GM21717 (cell line): ENCODE data around the gene AAK1.
"Not testable (repeated sequence)": the region's sequence is repeated elsewhere in the genome, so short reads cannot be mapped to it uniquely, and the experiment has no call there.

ENCODE experiments used
- ATAC-seq: cut with Tn5 transposase; IDR thresholded peaks from one replicate; pipeline ENCODE4 v1.9.1; 2021; ENCODE audit warnings: mild to moderate bottlenecking, moderate library complexity; ENCODE audit not compliant: unreplicated experiment

AAK1 gene

GRCh38 chr2:69660637-69661036, 17.1 kb upstream of the AAK1 start:
- no peak for ATAC-seq

- ATAC-seq, result no peak
Observed at GRCh38 chr2:69659941-69660483, 16.5 kb upstream of the AAK1 start.

DNA sequence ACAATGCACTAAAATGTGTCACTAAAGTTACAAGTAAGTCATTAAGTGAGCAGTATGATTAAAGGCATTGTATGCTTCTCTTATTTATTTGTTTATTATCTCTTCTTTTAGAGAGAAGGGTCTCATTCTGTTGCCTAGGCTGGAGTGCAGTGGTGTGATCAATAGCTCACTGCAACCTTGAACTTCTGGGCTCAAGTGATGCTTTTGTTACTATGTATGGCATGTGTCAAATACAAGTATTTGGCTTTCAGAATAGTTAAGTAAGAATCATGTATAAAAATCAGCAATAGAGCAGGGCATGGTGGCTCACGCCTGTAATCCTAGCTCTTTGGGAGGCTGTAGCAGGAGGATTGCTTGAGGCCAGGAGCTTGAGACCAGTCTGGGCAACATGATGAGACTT, 15.8 kb upstream of the AAK1 start:
- ATAC-seq, result no peak

DNA sequence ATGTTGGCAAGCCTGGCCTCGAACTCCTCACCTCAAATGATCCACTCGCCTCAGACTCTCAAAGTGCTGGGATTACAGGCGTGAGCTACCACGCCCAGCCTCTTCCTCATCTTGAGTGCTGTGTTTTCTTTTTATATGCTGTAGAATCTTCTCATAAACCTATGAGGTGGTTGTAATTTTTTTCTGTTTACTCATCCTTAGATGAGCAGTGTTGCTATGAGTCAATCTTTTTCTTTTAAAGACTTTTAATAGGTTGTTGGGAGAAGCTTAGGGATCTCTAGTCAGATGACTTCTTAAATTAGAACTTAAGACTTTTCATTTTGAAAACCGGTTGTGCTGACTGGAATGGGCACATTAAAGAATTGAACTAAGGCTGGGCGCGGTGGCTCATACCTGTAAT, 8.7 kb upstream of the AAK1 start:
- ATAC-seq, result no peak

- not testable (repeated sequence) for ATAC-seq
Observed at GRCh38 chr2:69647196-69647595, 3.7 kb upstream of the AAK1 start.

DNA sequence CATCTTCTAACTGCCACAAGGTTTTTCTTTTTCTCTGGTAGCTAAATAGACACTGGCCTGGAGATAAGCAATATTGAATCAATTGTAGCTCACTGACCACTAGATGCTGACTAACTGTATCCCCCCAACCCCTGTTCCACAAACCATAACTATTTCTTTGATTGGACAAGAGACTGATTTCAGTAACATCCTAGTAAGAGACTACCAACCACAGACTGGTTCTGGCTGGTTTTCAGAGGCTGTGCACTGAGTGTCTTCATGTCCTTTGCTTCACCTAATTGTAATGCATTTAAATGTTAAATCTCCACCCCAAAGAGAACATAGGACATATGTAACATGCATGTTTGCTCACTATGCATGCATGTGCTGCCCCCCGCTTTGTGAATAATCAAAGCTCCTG, 3.2 kb upstream of the AAK1 start:
- ATAC-seq, result no peak

DNA sequence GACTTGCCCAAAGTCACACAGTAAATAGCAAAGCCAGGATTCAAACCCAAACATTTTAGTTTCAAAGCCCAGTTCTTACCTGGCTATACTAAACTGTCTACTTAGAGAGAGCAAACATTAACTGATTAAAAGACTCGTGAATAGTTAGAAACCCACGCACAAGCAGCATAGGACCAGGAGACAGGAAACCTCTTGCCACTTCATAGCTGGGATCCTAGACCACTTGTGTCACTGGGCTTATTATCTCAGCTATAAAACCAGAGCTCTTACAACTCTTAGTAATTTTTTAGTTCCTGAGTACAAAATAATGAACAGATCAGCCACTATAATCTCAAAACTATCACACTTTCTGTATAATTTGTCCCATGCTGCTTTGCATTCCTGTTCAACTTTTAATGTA, 2.4 kb upstream of the AAK1 start:
- no peak for ATAC-seq

GRCh38 chr2:69645031-69645431, 1.5 kb upstream of the AAK1 start:
- no peak for ATAC-seq

GRCh38 chr2:69644506-69644979, 1.0 kb upstream of the AAK1 start:
- ATAC-seq, result no peak

DNA sequence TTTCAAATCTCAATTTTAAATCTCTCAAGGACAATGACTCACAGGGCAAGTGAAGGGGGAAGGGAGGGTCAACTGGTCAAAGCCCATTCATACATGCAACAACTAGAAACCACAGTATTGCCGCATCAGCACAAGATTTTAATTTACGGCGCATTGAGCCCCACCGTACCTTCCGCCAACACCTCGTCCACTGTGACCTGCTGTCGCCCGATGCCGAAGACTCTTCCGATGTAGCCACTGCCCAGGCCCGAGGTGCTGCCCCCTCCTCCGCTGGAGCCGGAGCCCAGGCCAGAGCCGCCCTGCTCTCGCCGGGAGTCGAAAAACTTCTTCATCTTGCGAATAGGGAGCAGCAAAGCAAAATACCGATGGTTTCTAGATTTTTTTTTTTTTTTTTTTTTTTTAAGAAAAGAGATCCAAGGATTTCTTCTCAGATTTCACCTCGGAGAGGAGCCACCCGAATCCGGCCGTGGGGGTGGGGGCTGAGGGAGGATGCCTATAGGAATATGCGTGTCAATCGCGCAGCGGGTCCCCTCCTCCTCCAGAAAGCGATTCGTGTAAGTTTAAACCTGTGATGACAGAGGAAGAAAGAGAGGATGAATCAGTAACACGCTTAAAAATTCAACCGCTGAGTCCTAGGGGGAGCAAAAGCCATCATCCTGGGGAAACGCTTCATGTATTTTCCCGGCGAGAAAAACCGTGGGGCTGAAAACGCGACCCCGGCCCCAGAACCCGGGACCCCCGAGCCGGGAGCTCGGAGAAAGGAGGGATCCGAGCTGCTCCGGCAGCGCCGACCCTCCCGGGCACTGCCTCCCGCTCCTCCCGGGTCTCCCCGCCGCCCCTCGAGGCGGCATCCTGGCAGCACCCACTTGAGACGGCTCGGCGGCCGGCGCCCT, 584 bp downstream of the AAK1 start:
- ATAC-seq, result no peak

GRCh38 chr2:69641887-69642708, 1.4 kb downstream of the AAK1 start:
- ATAC-seq, result no peak

- no peak for ATAC-seq
Observed at GRCh38 chr2:69641471-69641870, 2.1 kb downstream of the AAK1 start.

- ATAC-seq, result no peak
Observed at GRCh38 chr2:69639266-69639665, 4.3 kb downstream of the AAK1 start.

GRCh38 chr2:69638630-69639029, 4.9 kb downstream of the AAK1 start:
- ATAC-seq, result no peak

GRCh38 chr2:69637923-69638322, 5.6 kb downstream of the AAK1 start:
- no peak for ATAC-seq

- no peak for ATAC-seq
Observed at GRCh38 chr2:69636395-69636794, 7.1 kb downstream of the AAK1 start.

DNA sequence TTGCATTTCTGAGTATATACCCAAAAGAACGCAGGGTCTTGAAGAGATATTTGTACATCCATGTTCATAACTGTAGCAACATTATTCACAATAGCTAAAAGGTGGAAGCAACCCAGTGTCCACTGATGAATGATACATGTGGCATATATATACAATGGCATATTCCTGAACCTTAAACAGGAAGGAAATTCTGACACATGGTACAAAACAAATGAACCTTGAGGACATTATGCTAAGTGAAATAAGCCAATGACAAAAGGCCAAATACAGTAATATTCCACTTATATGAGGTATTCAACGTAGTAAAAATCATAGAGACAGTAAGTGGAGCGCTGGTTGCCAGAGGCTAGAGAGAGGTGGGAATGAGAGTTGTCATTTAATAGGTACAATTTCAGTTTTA, 8.1 kb downstream of the AAK1 start:
- ATAC-seq, result no peak

DNA sequence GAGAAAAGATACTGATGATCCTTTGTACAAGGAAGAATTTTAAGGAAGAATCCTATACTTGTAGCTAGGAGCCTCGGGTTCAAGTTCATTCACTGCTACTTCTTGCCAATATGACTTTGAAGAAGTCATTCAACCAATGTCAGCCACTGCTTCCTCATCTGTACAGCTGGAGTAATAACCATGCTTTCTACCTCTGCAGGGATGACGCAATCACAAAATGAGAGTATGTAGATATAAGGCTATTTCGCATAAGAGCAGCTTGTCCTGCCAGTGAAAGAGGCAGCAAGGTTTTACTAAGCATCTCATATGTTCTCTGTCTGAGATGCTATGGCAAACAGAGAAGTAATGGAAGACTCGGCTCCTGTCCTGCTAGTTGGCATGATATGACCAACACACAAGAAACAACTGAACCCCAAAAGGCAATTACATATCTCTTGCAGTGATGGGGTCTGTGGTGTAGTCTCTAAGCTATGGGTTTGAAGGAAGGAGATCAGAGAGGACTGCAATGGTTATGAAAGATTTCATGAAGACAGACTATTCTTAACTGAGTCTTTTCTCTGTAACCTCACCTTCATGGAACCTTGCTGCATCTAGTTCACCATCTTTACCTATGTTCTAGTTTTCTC, 9.2 kb downstream of the AAK1 start:
- no peak for ATAC-seq

- ATAC-seq, result no peak
Observed at GRCh38 chr2:69631402-69631801, 12.1 kb downstream of the AAK1 start.

DNA sequence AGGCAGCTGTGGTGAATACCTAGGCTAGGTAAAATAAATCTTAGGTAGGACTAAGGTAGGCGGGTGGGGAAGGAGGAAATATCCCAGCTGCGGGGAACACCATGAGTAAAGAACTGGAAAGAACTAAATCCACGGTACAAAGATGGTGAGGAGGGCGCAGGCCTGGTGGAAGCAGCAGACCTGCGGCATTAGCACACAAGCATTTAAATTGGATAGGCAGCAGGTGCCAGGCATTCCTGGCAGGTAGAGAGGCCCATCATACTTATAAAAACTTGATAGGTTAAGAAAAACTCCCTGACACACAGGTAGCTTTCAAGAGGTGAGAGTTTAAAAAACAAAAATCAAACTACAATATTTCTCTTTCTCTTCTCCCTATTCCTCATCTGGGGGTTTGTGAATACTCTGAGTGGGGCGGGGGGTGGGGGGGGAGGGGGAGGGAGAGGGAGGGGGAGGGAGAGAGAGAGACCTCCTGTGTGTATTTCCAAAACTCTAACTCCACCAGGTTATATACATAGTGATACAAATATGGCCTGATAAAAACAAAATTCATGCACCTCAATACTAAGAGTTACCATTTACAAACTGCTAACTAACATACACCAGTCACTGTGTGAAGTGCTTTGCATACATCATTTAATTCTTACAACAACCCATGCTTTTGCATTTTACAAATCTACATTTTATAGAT, 13.5 kb downstream of the AAK1 start:
- ATAC-seq, result no peak
